GM23338 (cell line): ENCODE data around the gene BPI. TPM values are rescaled to one million over a fixed set of nuclear protein-coding genes. Genes with fewer than 3 reads are reported as not detected.

Source experiments
- ATAC-seq: fragments of 200-7000 bp; cut with Tn5 transposase; 3 replicates; pipeline ENCODE4 v1.9.1; 2020
- DNase-seq: peaks from one replicate; pipeline ENCODE4 v3.0.0-alpha.2; 2015; ENCODE audit warnings: low spot score
- H2AFZ ChIP-seq: fragments of 200-600 bp; sonication (generic); 2 replicates; pipeline ENCODE4 v1.8.0; 2016; ENCODE audit warnings: antibody characterized with exemption, mild to moderate bottlenecking, moderate library complexity
- H3F3A ChIP-seq: fragments of 200-600 bp; sonication (generic); replicated peaks from 2 replicates; pipeline ENCODE4 v1.8.0; 2017; ENCODE audit warnings: antibody characterized with exemption, mixed run types, low read depth
- H3K27ac ChIP-seq: fragments of 200-600 bp; sonication (generic); 2 replicates; pipeline ENCODE4 v1.6.1; 2016; ENCODE audit warnings: low read depth
- H3K27me3 ChIP-seq: fragments of 200-600 bp; sonication (generic); 2 replicates; pipeline ENCODE4 v1.8.0; 2016; ENCODE audit warnings: mild to moderate bottlenecking, mixed run types, moderate library complexity; ENCODE audit not compliant: insufficient read depth
- H3K36me3 ChIP-seq: fragments of 200-600 bp; sonication (generic); 2 replicates; pipeline ENCODE4 v1.8.0; 2016; ENCODE audit warnings: mild to moderate bottlenecking; ENCODE audit not compliant: insufficient read depth
- H3K4me1 ChIP-seq: fragments of 200-600 bp; sonication (generic); 2 replicates; pipeline ENCODE4 v1.8.0; 2016; ENCODE audit warnings: mild to moderate bottlenecking, moderate library complexity; ENCODE audit not compliant: insufficient read depth
- H3K4me2 ChIP-seq: fragments of 200-600 bp; sonication (generic); 2 replicates; pipeline ENCODE4 v1.7.1; 2017; ENCODE audit warnings: mixed run types
- H3K4me3 ChIP-seq: fragments of 200-600 bp; sonication (generic); 2 replicates; pipeline ENCODE4 v1.6.1; 2016; ENCODE audit warnings: mixed run types
- H3K79me2 ChIP-seq: fragments of 200-600 bp; sonication (generic); replicated peaks from 2 replicates; pipeline ENCODE4 v1.8.0; 2017; ENCODE audit warnings: mild to moderate bottlenecking; ENCODE audit not compliant: insufficient read depth
- H3K9me2 ChIP-seq: fragments of 200-600 bp; sonication (generic); 2 replicates; pipeline ENCODE4 v1.8.0; 2017; ENCODE audit not compliant: insufficient read depth
- H4K20me1 ChIP-seq: fragments of 200-600 bp; sonication (generic); replicated peaks from 2 replicates; pipeline ENCODE4 v1.8.0; 2017; ENCODE audit warnings: mild to moderate bottlenecking; ENCODE audit not compliant: insufficient read depth
- H3K27ac Mint-ChIP-seq: 2 replicates; pipeline ENCODE4 v1.8.0; 2020; ENCODE audit warnings: inconsistent platforms, mild to moderate bottlenecking, moderate library complexity, mixed read lengths
- H3K27me3 Mint-ChIP-seq: 3 replicates; pipeline ENCODE4 v1.8.0; 2022; ENCODE audit warnings: low read depth, mild to moderate bottlenecking, moderate library complexity, mixed read lengths, inconsistent platforms; ENCODE audit not compliant: insufficient read depth, poor library complexity
- H3K36me3 Mint-ChIP-seq: 3 replicates; pipeline ENCODE4 v1.8.0; 2021; ENCODE audit warnings: low read depth, mild to moderate bottlenecking, inconsistent platforms, moderate library complexity, mixed read lengths
- H3K4me1 Mint-ChIP-seq: 3 replicates; pipeline ENCODE4 v1.8.0; 2020; ENCODE audit warnings: mild to moderate bottlenecking, inconsistent platforms, mixed read lengths
- H3K4me3 Mint-ChIP-seq: 3 replicates; pipeline ENCODE4 v1.8.0; 2021; ENCODE audit warnings: moderate library complexity, mild to moderate bottlenecking, inconsistent platforms, mixed read lengths
- H3K9me3 Mint-ChIP-seq: 3 replicates; pipeline ENCODE4 v1.8.0; 2020; ENCODE audit warnings: moderate library complexity, mild to moderate bottlenecking, inconsistent platforms, mixed read lengths
- CREB1 ChIP-seq: fragments of 250-450 bp; sonication (Bioruptor Pico); IDR thresholded peaks from 2 replicates; pipeline ENCODE4 v1.5.0; 2020; ENCODE audit warnings: low read depth, mild to moderate bottlenecking, moderate library complexity
- ETS1 ChIP-seq: IDR thresholded peaks from 2 replicates; pipeline ENCODE4 v1.6.1; 2016; ENCODE audit warnings: antibody characterized with exemption
- EZH2 ChIP-seq: fragments of 200-600 bp; sonication (generic); IDR thresholded peaks from one replicate; pipeline ENCODE4 v1.8.0; 2017; ENCODE audit warnings: antibody characterized with exemption, mild to moderate bottlenecking, low read depth; ENCODE audit not compliant: unreplicated experiment
- EZH2phosphoT487 ChIP-seq: fragments of 200-600 bp; sonication (generic); IDR thresholded peaks from one replicate; pipeline ENCODE4 v1.8.1; 2018; ENCODE audit warnings: antibody characterized with exemption; ENCODE audit not compliant: unreplicated experiment
- JUNB ChIP-seq: IDR thresholded peaks from one replicate; pipeline ENCODE4 v1.6.1; 2016; ENCODE audit warnings: antibody characterized with exemption; ENCODE audit not compliant: unreplicated experiment
- NANOG ChIP-seq: IDR thresholded peaks from 2 replicates; pipeline ENCODE4 v1.6.1; 2016; ENCODE audit warnings: antibody characterized with exemption, borderline replicate concordance
- POLR2AphosphoS5 ChIP-seq: IDR thresholded peaks from 2 replicates; pipeline ENCODE4 v1.6.1; 2016; ENCODE audit warnings: antibody characterized with exemption, low read depth
- STAT1 ChIP-seq: IDR thresholded peaks from one replicate; pipeline ENCODE4 v1.6.1; 2016; ENCODE audit warnings: antibody characterized with exemption; ENCODE audit not compliant: unreplicated experiment
- ZNF114 ChIP-seq: fragments of 250-450 bp; sonication (Bioruptor Pico); IDR thresholded peaks from 2 replicates; pipeline ENCODE4 v1.5.0; 2020; ENCODE audit warnings: mild to moderate bottlenecking, moderate library complexity
- ZNF331 ChIP-seq: fragments of 250-450 bp; sonication (Bioruptor Pico); IDR thresholded peaks from 2 replicates; pipeline ENCODE4 v1.5.0; 2020; ENCODE audit warnings: low read depth, mild to moderate bottlenecking, moderate library complexity
- polyA plus RNA-seq: library from polyadenylated mRNA; unstranded; fragments of >200 nt; fragmentation: Nextera tagmentation; extraction: Ambion mirVana; gene quantifications from 2 replicates; pipeline ENCODE4 v1.2.1, GENCODE V29; 2016
- total RNA-seq: library from RNA; depleted of rRNA; stranded (reverse); fragments of >200 nt; shearing (Covaris generic); gene quantifications from 2 replicates; pipeline ENCODE4 v1.2.3, GENCODE V29; 2014
- TF ChIP-seq, protein P1 (sequence below): IDR thresholded peaks from one replicate; pipeline ENCODE4 v1.6.1; 2018; ENCODE audit warnings: antibody characterized with exemption; ENCODE audit not compliant: unreplicated experiment
- TF ChIP-seq, protein P2 (sequence below), 2 experiments: fragments of 200-600 bp in 1 of 2; sonication (generic) in 1 of 2; conservative IDR thresholded peaks; 2 replicates each; pipeline versions ENCODE4 v1.5.1 to v1.6.1; 2016 to 2017; ENCODE audit warnings: antibody characterized with exemption in 2 of 2, low read depth in 2 of 2, mild to moderate bottlenecking in 2 of 2, moderate library complexity in 1 of 2
- TF ChIP-seq, protein P3 (sequence below): fragments of 250-450 bp; sonication (Bioruptor Pico); IDR thresholded peaks from 2 replicates; pipeline ENCODE4 v1.5.0; 2020; ENCODE audit warnings: mild to moderate bottlenecking, moderate library complexity

BPI gene
- total and polyA plus RNA-seq, 2 experiments from 2014 or later, result not detected

- Histone ChIP-seq H3K27ac (no peak overlapping the region), H3K9me2 (no peaks in the 10 kb centered on the region), H3K4me2 (no peak overlapping the region), H3K4me3 (no peak overlapping the region), H3K4me1 (no peaks in the 10 kb centered on the region), H3F3A (no peaks in the 10 kb centered on the region), H3K79me2 (no peaks in the 10 kb centered on the region), H2AFZ (no peak overlapping the region), H3K36me3 (no peaks in the 10 kb centered on the region), H4K20me1 (no peaks in the 10 kb centered on the region), H3K27me3 (no peaks in the 10 kb centered on the region)
- ATAC-seq, result no peak
- H3K36me3 Mint-ChIP-seq, result peaks cover 3% of the 10 kb centered on the region; the same call in 2 of the 3 replicates
- no peak overlapping the region for H3K4me3 Mint-ChIP-seq
- DNase-seq, result no peak
- H3K27ac Mint-ChIP-seq, result no peak overlapping the region
- peaks cover 19% of the 10 kb centered on the region for H3K9me3 Mint-ChIP-seq
- peaks cover 12% of the 10 kb centered on the region for H3K4me1 Mint-ChIP-seq
- peaks cover 4% of the 10 kb centered on the region for H3K27me3 Mint-ChIP-seq
- TF ChIP-seq ZNF331 (no peak), EZH2phosphoT487 (no peak), ZNF114 (CRISPR knock-in tag) (no peak), EZH2 (no peak), NANOG (no peak), JUNB (no peak), POLR2AphosphoS5 (no peak), STAT1 (no peak), CREB1 (CRISPR knock-in tag) (no peak), ETS1 (no peak)
- TF ChIP-seq, protein P1, sequence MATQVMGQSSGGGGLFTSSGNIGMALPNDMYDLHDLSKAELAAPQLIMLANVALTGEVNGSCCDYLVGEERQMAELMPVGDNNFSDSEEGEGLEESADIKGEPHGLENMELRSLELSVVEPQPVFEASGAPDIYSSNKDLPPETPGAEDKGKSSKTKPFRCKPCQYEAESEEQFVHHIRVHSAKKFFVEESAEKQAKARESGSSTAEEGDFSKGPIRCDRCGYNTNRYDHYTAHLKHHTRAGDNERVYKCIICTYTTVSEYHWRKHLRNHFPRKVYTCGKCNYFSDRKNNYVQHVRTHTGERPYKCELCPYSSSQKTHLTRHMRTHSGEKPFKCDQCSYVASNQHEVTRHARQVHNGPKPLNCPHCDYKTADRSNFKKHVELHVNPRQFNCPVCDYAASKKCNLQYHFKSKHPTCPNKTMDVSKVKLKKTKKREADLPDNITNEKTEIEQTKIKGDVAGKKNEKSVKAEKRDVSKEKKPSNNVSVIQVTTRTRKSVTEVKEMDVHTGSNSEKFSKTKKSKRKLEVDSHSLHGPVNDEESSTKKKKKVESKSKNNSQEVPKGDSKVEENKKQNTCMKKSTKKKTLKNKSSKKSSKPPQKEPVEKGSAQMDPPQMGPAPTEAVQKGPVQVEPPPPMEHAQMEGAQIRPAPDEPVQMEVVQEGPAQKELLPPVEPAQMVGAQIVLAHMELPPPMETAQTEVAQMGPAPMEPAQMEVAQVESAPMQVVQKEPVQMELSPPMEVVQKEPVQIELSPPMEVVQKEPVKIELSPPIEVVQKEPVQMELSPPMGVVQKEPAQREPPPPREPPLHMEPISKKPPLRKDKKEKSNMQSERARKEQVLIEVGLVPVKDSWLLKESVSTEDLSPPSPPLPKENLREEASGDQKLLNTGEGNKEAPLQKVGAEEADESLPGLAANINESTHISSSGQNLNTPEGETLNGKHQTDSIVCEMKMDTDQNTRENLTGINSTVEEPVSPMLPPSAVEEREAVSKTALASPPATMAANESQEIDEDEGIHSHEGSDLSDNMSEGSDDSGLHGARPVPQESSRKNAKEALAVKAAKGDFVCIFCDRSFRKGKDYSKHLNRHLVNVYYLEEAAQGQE, result no peak
- TF ChIP-seq, protein P2, sequence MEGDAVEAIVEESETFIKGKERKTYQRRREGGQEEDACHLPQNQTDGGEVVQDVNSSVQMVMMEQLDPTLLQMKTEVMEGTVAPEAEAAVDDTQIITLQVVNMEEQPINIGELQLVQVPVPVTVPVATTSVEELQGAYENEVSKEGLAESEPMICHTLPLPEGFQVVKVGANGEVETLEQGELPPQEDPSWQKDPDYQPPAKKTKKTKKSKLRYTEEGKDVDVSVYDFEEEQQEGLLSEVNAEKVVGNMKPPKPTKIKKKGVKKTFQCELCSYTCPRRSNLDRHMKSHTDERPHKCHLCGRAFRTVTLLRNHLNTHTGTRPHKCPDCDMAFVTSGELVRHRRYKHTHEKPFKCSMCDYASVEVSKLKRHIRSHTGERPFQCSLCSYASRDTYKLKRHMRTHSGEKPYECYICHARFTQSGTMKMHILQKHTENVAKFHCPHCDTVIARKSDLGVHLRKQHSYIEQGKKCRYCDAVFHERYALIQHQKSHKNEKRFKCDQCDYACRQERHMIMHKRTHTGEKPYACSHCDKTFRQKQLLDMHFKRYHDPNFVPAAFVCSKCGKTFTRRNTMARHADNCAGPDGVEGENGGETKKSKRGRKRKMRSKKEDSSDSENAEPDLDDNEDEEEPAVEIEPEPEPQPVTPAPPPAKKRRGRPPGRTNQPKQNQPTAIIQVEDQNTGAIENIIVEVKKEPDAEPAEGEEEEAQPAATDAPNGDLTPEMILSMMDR (conservative IDR thresholded peaks at IDR 0.05; ENCODE audit: low read depth in 2 of 2), result no peak
- TF ChIP-seq, protein P3, sequence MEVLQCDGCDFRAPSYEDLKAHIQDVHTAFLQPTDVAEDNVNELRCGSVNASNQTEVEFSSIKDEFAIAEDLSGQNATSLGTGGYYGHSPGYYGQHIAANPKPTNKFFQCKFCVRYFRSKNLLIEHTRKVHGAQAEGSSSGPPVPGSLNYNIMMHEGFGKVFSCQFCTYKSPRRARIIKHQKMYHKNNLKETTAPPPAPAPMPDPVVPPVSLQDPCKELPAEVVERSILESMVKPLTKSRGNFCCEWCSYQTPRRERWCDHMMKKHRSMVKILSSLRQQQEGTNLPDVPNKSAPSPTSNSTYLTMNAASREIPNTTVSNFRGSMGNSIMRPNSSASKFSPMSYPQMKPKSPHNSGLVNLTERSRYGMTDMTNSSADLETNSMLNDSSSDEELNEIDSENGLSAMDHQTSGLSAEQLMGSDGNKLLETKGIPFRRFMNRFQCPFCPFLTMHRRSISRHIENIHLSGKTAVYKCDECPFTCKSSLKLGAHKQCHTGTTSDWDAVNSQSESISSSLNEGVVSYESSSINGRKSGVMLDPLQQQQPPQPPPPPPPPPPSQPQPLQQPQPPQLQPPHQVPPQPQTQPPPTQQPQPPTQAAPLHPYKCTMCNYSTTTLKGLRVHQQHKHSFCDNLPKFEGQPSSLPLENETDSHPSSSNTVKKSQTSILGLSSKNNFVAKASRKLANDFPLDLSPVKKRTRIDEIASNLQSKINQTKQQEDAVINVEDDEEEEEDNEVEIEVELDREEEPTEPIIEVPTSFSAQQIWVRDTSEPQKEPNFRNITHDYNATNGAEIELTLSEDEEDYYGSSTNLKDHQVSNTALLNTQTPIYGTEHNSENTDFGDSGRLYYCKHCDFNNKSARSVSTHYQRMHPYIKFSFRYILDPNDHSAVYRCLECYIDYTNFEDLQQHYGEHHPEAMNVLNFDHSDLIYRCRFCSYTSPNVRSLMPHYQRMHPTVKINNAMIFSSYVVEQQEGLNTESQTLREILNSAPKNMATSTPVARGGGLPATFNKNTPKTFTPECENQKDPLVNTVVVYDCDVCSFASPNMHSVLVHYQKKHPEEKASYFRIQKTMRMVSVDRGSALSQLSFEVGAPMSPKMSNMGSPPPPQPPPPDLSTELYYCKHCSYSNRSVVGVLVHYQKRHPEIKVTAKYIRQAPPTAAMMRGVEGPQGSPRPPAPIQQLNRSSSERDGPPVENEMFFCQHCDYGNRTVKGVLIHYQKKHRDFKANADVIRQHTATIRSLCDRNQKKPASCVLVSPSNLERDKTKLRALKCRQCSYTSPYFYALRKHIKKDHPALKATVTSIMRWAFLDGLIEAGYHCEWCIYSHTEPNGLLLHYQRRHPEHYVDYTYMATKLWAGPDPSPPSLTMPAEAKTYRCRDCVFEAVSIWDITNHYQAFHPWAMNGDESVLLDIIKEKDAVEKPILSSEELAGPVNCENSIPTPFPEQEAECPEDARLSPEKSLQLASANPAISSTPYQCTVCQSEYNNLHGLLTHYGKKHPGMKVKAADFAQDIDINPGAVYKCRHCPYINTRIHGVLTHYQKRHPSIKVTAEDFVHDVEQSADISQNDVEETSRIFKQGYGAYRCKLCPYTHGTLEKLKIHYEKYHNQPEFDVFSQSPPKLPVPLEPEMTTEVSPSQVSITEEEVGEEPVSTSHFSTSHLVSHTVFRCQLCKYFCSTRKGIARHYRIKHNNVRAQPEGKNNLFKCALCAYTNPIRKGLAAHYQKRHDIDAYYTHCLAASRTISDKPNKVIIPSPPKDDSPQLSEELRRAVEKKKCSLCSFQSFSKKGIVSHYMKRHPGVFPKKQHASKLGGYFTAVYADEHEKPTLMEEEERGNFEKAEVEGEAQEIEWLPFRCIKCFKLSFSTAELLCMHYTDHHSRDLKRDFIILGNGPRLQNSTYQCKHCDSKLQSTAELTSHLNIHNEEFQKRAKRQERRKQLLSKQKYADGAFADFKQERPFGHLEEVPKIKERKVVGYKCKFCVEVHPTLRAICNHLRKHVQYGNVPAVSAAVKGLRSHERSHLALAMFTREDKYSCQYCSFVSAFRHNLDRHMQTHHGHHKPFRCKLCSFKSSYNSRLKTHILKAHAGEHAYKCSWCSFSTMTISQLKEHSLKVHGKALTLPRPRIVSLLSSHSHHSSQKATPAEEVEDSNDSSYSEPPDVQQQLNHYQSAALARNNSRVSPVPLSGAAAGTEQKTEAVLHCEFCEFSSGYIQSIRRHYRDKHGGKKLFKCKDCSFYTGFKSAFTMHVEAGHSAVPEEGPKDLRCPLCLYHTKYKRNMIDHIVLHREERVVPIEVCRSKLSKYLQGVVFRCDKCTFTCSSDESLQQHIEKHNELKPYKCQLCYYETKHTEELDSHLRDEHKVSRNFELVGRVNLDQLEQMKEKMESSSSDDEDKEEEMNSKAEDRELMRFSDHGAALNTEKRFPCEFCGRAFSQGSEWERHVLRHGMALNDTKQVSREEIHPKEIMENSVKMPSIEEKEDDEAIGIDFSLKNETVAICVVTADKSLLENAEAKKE (CRISPR knock-in tag), result no peak
These were observed 19.0 kb upstream of the BPI start for GRCh38 chr20:38284893-38285444.
